T-helper 22 cell (primary cell): ENCODE results near the gene PRSS27.
A peak's percentile ranks its signal among the peaks of the same experiment; 100 is the strongest.
"Not testable (repeated sequence)": the region's sequence is repeated elsewhere in the genome, so short reads cannot be mapped to it uniquely, and the experiment has no call there.

ENCODE experiments used
- DNase-seq: peaks from one replicate; pipeline ENCODE4 v3.0.0-alpha.2; 2020; ENCODE audit warnings: low read depth

PRSS27 gene

GRCh38 chr16:2696601-2697250 lies 23.3 kb downstream of the PRSS27 start:
- DNase-seq = not testable (repeated sequence)

- no peak for DNase-seq
Observed at GRCh38 chr16:2692948-2693651, 26.9 kb downstream of the PRSS27 start.

GRCh38 chr16:2692251-2692947 lies 27.6 kb downstream of the PRSS27 start:
- no peak for DNase-seq

- no peak for DNase-seq
Observed at GRCh38 chr16:2691491-2692248, 28.4 kb downstream of the PRSS27 start.

GRCh38 chr16:2690852-2691251 lies 29.2 kb downstream of the PRSS27 start:
- no peak for DNase-seq

GRCh38 chr16:2689968-2690801 lies 29.8 kb downstream of the PRSS27 start:
- DNase-seq = no peak

GRCh38 chr16:2689422-2689821 lies 30.6 kb downstream of the PRSS27 start:
- not testable (repeated sequence) for DNase-seq

- no peak for DNase-seq
Observed at GRCh38 chr16:2687531-2688308, 32.3 kb downstream of the PRSS27 start.

GRCh38 chr16:2686912-2687507 lies 33.0 kb downstream of the PRSS27 start:
- DNase-seq = no peak

- DNase-seq = not testable (repeated sequence)
Observed at GRCh38 chr16:2686075-2686474, 33.9 kb downstream of the PRSS27 start.

GRCh38 chr16:2683041-2683440 lies 37.0 kb downstream of the PRSS27 start:
- DNase-seq = not testable (repeated sequence)

GRCh38 chr16:2682209-2683021 lies 37.6 kb downstream of the PRSS27 start, which contains the start of gene KCTD5:
Gene KCTD5 (plus strand): TSS chr16:2682523. CDS start chr16:2682549, 26 bp downstream.
- peak; percentile 92 for DNase-seq

- DNase-seq = not testable (repeated sequence)
Observed at GRCh38 chr16:2680360-2680759, 39.7 kb downstream of the PRSS27 start.

GRCh38 chr16:2679902-2680301 lies 40.1 kb downstream of the PRSS27 start:
- DNase-seq = not testable (repeated sequence)

- not testable (repeated sequence) for DNase-seq
Observed at GRCh38 chr16:2678206-2678965, 41.6 kb downstream of the PRSS27 start.

GRCh38 chr16:2676937-2677336 lies 43.1 kb downstream of the PRSS27 start:
- not testable (repeated sequence) for DNase-seq

GRCh38 chr16:2675714-2676113 lies 44.3 kb downstream of the PRSS27 start:
- DNase-seq = no peak

- DNase-seq = no peak
Observed at GRCh38 chr16:2675021-2675420, 45.0 kb downstream of the PRSS27 start.
